Gastrocnemius medialis (tissue), 4 donors: ENCODE measurements around the gene ATG9B. TPM values are rescaled to one million over a fixed set of nuclear protein-coding genes. Genes with fewer than 3 reads are reported as not detected.
A peak's percentile ranks its signal among the peaks of the same experiment; 100 is the strongest.

Source experiments
- ATAC-seq, 2 donors: fragments of 150-250 bp; one replicate each; pipeline ENCODE4 v1.9.1; 2016
- DNase-seq, 2 donors: peaks; one replicate each; pipeline ENCODE4 v3.0.0-alpha.2; 2019
- H3K27ac ChIP-seq, 4 donors: fragments of 200-600 bp; sonication (generic); 1 replicate in 1 of 4; 2 replicates in 3 of 4; pipeline ENCODE4 v1.5.1; 2016 to 2018; ENCODE audit warnings: mild to moderate bottlenecking in 2 of 4, moderate library complexity in 1 of 4
- H3K27me3 ChIP-seq, 3 donors: fragments of 200-600 bp; sonication (generic) in 2 of 3; 1 replicate in 1 of 3; 2 replicates in 2 of 3; pipeline versions ENCODE4 v1.5.1 to v1.6.0; 2016 to 2019; ENCODE audit warnings: mild to moderate bottlenecking in 1 of 3, moderate library complexity in 1 of 3
- H3K36me3 ChIP-seq, 2 donors: fragments of 200-600 bp; sonication (generic) in 1 of 2; one replicate each; pipeline ENCODE4 v1.5.1; 2017 to 2018
- H3K4me1 ChIP-seq, 2 donors: fragments of 200-600 bp; sonication (generic) in 1 of 2; one replicate each; pipeline ENCODE4 v1.5.1; 2016 to 2017; ENCODE audit warnings: mild to moderate bottlenecking in 2 of 2
- H3K4me3 ChIP-seq, 4 donors: fragments of 200-600 bp; sonication (generic) in 3 of 4; 1 replicate in 1 of 4; 2 replicates in 3 of 4; pipeline ENCODE4 v1.5.1; 2016 to 2019; ENCODE audit warnings: mild to moderate bottlenecking in 2 of 4
- H3K9me3 ChIP-seq, 3 donors: fragments of 200-600 bp; sonication (generic) in 2 of 3; 1 replicate in 1 of 3; 2 replicates in 2 of 3; pipeline ENCODE4 v1.5.1; 2016 to 2019
- POLR2A ChIP-seq, 2 donors: fragments of 450-650 bp; IDR thresholded peaks; one replicate each; pipeline ENCODE4 v1.6.1; 2017; ENCODE audit warnings: antibody characterized with exemption in 2 of 2, mild to moderate bottlenecking in 2 of 2, moderate library complexity in 2 of 2
- in situ Hi-C, 4 donors: fragments of 200-750 bp; cut with MboI; loops; one replicate each; pipeline versions ENCODE4 v1.15.0 to v1.8.0; 2017; ENCODE audit warnings: low sequenced_read_pairs in 4 of 4
- intact Hi-C: fragments of 100-400 bp; cut with DNase I; formaldehyde crosslinking; loops from one replicate; pipeline ENCODE4 v1.15.1; 2023; ENCODE audit warnings: low total_unique reads
- total RNA-seq, 4 donors: library from RNA; depleted of rRNA; stranded (reverse); fragments of >200 nt; gene quantifications; one replicate each; pipeline versions ENCODE4 v1.1.0 to v1.2.3, GENCODE V29; 2016
- TF ChIP-seq, protein P1 (sequence below), 5 experiments: fragments of 450-650 bp in 3 of 5; fragments of 200-600 bp in 2 of 5; sonication (generic) in 2 of 5; IDR thresholded peaks in 4 of 5; conservative IDR thresholded peaks in 1 of 5; 1 replicate in 4 of 5; 2 replicates in 1 of 5; pipeline ENCODE4 v1.5.1; 2016 to 2019; ENCODE audit warnings: antibody characterized with exemption in 5 of 5, mild to moderate bottlenecking in 3 of 5, moderate library complexity in 3 of 5

The ATG9B gene
- total RNA-seq, 4 donors from 2014 or later, result 0.31 TPM; not detected in 3

GRCh38 chr7:150992833-150993302 lies 31.4 kb downstream of the ATG9B start:
- DNase-seq (no peak), ATAC-seq (no peak)
- in situ Hi-C loops, result loop anchor here in 3 of 4 donors (25.0 kb wide), 1 partner anchor 206 kb away; no protein-coding TSS in a partner anchor

GRCh38 chr7:150992051-150992640 lies 32.1 kb downstream of the ATG9B start:
- Histone ChIP-seq H3K27ac (peak overlapping the region in 3 of 4 donors; percentile 58 to 62 (median 62)), H3K4me3 (no peak overlapping the region), H3K4me1 (peaks cover 0 to 7% of the 10 kb centered on the region in 2 donors), H3K9me3 (no peaks in the 10 kb centered on the region), H3K36me3 (no peaks in the 10 kb centered on the region), H3K27me3 (peaks cover 0 to 8% (median 0%) of the 10 kb centered on the region in 3 donors)
- TF ChIP-seq, protein P1, sequence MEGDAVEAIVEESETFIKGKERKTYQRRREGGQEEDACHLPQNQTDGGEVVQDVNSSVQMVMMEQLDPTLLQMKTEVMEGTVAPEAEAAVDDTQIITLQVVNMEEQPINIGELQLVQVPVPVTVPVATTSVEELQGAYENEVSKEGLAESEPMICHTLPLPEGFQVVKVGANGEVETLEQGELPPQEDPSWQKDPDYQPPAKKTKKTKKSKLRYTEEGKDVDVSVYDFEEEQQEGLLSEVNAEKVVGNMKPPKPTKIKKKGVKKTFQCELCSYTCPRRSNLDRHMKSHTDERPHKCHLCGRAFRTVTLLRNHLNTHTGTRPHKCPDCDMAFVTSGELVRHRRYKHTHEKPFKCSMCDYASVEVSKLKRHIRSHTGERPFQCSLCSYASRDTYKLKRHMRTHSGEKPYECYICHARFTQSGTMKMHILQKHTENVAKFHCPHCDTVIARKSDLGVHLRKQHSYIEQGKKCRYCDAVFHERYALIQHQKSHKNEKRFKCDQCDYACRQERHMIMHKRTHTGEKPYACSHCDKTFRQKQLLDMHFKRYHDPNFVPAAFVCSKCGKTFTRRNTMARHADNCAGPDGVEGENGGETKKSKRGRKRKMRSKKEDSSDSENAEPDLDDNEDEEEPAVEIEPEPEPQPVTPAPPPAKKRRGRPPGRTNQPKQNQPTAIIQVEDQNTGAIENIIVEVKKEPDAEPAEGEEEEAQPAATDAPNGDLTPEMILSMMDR (IDR thresholded peaks at IDR 0.05 in 4 of 5, conservative IDR thresholded peaks at IDR 0.05 in 1 of 5), result no peak
- TF ChIP-seq POLR2A (IDR thresholded peaks at IDR 0.05), result no peak
- ATAC-seq, result no peak
- in situ Hi-C loops (loop anchor here in 3 of 4 donors (25.0 kb wide), 1 partner anchor 205 kb away; no protein-coding TSS in a partner anchor), intact Hi-C loops (no loop called here)
- DNase-seq, result no peak

More at GRCh38 chr7:150992833-150993302, 31.4 kb downstream of the ATG9B start:
- Histone ChIP-seq H3K9me3 (no peaks in the 10 kb centered on the region), H3K27ac (peak overlapping the region; percentile 24 to 62 (median 60)), H3K27me3 (peaks cover 0 to 8% (median 0%) of the 10 kb centered on the region in 3 donors), H3K36me3 (no peaks in the 10 kb centered on the region), H3K4me3 (peak overlapping the region in 1 of 4 donors; percentile 45), H3K4me1 (peaks cover 0 to 7% of the 10 kb centered on the region in 2 donors)
- intact Hi-C loops, result no loop called here
- TF ChIP-seq POLR2A (IDR thresholded peaks at IDR 0.05), result no peak
- TF ChIP-seq, protein P1 (IDR thresholded peaks at IDR 0.05 in 4 of 5, conservative IDR thresholded peaks at IDR 0.05 in 1 of 5), result no peak

DNA sequence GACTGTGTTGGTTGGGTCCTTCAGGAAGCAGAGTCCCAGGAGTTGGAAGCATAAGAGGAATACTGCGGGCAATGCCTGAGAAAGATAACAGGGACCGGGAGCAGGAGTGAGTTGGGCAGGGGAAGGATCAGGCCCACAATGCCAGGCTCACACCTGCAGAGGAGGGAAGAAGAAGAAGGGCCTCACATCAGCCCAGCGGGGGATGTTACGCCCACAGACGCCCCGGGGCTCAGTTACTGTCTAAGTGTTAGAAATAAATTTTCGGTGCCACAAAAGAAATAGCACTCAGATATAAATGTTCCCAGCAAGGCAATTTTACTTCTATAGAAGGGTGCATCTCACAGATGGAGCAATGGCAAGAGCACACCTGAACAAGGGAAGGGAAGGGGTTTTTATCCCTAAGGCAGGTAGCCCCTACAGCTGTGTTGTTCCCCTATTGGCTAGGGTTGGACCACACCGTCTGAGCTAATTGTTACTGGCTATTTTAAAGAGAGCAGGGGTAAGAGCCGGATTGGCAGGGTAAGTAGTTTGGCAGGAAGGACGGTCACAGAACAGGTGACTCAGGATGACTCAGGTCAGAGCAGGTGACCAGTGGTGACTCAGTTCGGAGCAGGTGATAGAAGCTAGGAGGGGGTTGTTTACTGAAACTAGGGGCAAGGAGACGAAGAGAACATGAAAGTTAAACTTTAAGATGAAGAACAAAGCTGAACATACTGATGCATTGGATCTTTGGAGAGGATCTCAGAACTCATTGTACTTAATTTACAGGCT lies 33.7 kb downstream of the ATG9B start, which contains the start of gene NOS3:
TSS of gene NOS3 (plus strand) at position 602 of the 771 bp plus-strand sequence. CDS start 2,787 bp downstream, outside the sequence.
- Histone ChIP-seq H3K27ac (no peak within 1 kb of the TSS), H3K36me3 (no peaks in the 10 kb centered on the region), H3K4me3 (no peak within 1 kb of the TSS), H3K4me1 (peaks cover 0 to 7% of the 10 kb centered on the region in 2 donors), H3K27me3 (peaks cover 0 to 3% (median 0%) of the 10 kb centered on the region in 3 donors), H3K9me3 (no peaks in the 10 kb centered on the region)
- DNase-seq (no peak), ATAC-seq (no peak)
- in situ Hi-C loops, result loop anchor here in 3 of 4 donors (25.0 kb wide), 1 partner anchor 203 kb away; no protein-coding TSS in a partner anchor
- intact Hi-C loops, result no loop called here
- TF ChIP-seq POLR2A (IDR thresholded peaks at IDR 0.05), result no peak
- TF ChIP-seq, protein P1 (IDR thresholded peaks at IDR 0.05 in 4 of 5, conservative IDR thresholded peaks at IDR 0.05 in 1 of 5), result no peak

GRCh38 chr7:150989456-150989855 lies 34.8 kb downstream of the ATG9B start:
- intact Hi-C loops, result loop anchor here (10.0 kb wide), 1 partner anchor 215 kb away; no protein-coding TSS in a partner anchor
- H3K4me3 ChIP-seq, result no peak overlapping the region
- peaks cover 0 to 3% (median 0%) of the 10 kb centered on the region in 3 donors for H3K27me3 ChIP-seq
- no peaks in the 10 kb centered on the region for H3K9me3 ChIP-seq
- in situ Hi-C loops, result loop anchor here (5.0 to 25.0 kb wide), 4 partner anchors 85 to 202 kb away; no protein-coding TSS in a partner anchor
- H3K4me1 ChIP-seq, result peaks cover 0 to 7% of the 10 kb centered on the region in 2 donors
- TF ChIP-seq, protein P1 (IDR thresholded peaks at IDR 0.05 in 4 of 5, conservative IDR thresholded peaks at IDR 0.05 in 1 of 5), result no peak
- TF ChIP-seq POLR2A (IDR thresholded peaks at IDR 0.05), result no peak
- DNase-seq, result no peak
- ATAC-seq, result no peak
- H3K27ac ChIP-seq, result peak overlapping the region in 3 of 4 donors; percentile 34 to 57 (median 35)
- no peaks in the 10 kb centered on the region for H3K36me3 ChIP-seq
